Peyer's patch (tissue), 4 donors: ENCODE measurements around the gene RNU5D-1. TPM values are rescaled to one million over a fixed set of nuclear protein-coding genes. Genes with fewer than 3 reads are reported as not detected.
"Not testable (repeated sequence)": the region's sequence is repeated elsewhere in the genome, so short reads cannot be mapped to it uniquely, and the experiment has no call there.

Source experiments
- DNase-seq, 3 donors: peaks; one replicate each; pipeline ENCODE4 v3.0.0-alpha.2; 2017 to 2019
- H3K27ac ChIP-seq, 4 donors: fragments of 200-600 bp; sonication (generic); one replicate each; pipeline ENCODE4 v1.5.1; 2016 to 2019
- H3K27me3 ChIP-seq, 2 donors: fragments of 200-600 bp; sonication (generic); one replicate each; pipeline ENCODE4 v1.5.1; 2019
- H3K36me3 ChIP-seq, 3 donors: fragments of 200-600 bp; sonication (generic); one replicate each; pipeline ENCODE4 v1.5.1; 2016 to 2019
- H3K4me1 ChIP-seq, 4 donors: fragments of 200-600 bp; sonication (generic); one replicate each; pipeline ENCODE4 v1.5.1; 2016 to 2019
- H3K4me3 ChIP-seq, 4 donors: fragments of 200-600 bp; sonication (generic); 1 replicate in 3 of 4; 2 replicates in 1 of 4; pipeline ENCODE4 v1.5.1; 2016 to 2019; ENCODE audit warnings: mild to moderate bottlenecking in 1 of 4
- H3K9me3 ChIP-seq, 4 donors: fragments of 200-600 bp; sonication (generic); one replicate each; pipeline ENCODE4 v1.5.1; 2016 to 2019; ENCODE audit warnings: mild to moderate bottlenecking in 1 of 4
- POLR2A ChIP-seq, 2 donors: fragments of 450-650 bp; IDR thresholded peaks; one replicate each; pipeline ENCODE4 v1.5.1; 2017; ENCODE audit warnings: antibody characterized with exemption in 2 of 2, mild to moderate bottlenecking in 2 of 2, moderate library complexity in 2 of 2
- total RNA-seq, 4 donors: library from RNA; depleted of rRNA; stranded (reverse); fragments of >200 nt; gene quantifications; one replicate each; pipeline ENCODE4 v1.1.0, GENCODE V29; 2016
- TF ChIP-seq, protein P1 (sequence below), 6 experiments: fragments of 450-650 bp in 4 of 6; fragments of 200-600 bp in 2 of 6; sonication (generic) in 1 of 6; IDR thresholded peaks; one replicate each; pipeline ENCODE4 v1.5.1; 2017 to 2019; ENCODE audit warnings: antibody characterized with exemption in 6 of 6, mild to moderate bottlenecking in 3 of 6, moderate library complexity in 1 of 6

The RNU5D-1 gene
- total RNA-seq, 4 donors from 2014 or later = not detected

DNA sequence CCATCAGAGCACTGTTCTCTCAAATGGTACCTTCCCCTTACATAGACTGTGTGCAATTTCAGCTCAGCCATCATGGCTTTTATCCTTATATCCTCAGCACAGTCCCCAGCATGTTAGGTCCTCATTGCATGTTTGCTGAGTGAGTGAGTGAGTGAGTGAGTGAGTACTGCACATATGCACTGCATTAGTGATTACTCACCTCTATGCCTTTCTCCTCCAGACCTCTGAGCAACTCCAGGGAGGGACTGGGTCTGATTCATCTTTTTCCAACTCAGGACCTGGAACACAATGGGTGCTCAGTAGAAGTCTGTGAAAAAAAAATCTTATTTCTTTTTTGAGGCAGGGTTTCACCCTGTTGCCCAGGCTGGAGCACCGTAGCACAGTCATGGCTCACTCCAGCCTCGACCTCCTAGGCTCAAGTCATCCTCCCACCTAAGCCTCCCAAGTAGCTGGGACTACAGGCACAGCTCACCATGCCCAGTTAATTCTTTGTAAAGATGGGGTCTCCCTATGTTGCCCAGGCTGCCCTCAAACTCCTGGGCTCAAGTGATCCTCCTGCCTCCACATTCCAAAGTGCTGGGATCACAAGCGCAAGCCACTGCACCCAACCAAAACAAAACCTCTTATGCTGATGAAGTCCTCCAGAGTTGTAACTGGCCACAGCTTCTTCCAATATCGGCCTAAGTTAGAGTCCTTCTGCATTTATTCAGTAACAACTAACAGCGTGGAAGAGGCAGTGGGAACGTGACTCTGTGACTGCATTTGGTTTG, 23.7 kb downstream of the RNU5D-1 start:
- peaks cover 0 to 8% (median 0%) of the 10 kb centered on the region in 4 donors for H3K4me1 ChIP-seq
- H3K36me3 ChIP-seq = no peaks in the 10 kb centered on the region
- no peaks in the 10 kb centered on the region for H3K27me3 ChIP-seq
- no peak overlapping the region for H3K4me3 ChIP-seq
- TF ChIP-seq POLR2A (IDR thresholded peaks at IDR 0.05) = no peak
- TF ChIP-seq, protein P1, sequence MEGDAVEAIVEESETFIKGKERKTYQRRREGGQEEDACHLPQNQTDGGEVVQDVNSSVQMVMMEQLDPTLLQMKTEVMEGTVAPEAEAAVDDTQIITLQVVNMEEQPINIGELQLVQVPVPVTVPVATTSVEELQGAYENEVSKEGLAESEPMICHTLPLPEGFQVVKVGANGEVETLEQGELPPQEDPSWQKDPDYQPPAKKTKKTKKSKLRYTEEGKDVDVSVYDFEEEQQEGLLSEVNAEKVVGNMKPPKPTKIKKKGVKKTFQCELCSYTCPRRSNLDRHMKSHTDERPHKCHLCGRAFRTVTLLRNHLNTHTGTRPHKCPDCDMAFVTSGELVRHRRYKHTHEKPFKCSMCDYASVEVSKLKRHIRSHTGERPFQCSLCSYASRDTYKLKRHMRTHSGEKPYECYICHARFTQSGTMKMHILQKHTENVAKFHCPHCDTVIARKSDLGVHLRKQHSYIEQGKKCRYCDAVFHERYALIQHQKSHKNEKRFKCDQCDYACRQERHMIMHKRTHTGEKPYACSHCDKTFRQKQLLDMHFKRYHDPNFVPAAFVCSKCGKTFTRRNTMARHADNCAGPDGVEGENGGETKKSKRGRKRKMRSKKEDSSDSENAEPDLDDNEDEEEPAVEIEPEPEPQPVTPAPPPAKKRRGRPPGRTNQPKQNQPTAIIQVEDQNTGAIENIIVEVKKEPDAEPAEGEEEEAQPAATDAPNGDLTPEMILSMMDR (IDR thresholded peaks at IDR 0.05) = no peak
- no peak overlapping the region for H3K27ac ChIP-seq
- H3K9me3 ChIP-seq = no peaks in the 10 kb centered on the region
- peak in 1 of 3 donors; percentile 10 for DNase-seq

DNA sequence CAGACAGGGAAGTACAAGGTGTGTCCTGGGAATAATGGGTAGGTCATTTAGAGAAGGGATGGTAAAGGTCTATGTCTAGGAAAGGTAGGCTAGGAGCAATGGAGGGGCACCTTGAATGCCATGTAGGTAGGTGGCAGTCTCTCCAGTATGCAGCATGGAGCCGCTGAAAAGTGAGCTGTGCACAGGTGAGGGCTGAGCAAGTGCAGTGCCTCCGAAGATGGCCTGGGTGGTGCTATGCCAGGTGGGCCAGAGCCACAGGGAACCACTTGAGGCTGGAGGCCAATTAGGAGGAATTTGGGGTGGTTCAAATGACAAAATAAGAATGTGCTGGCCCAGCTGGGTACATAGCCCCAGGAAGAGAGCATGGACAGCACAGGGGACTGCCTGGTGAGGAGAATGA, 25.0 kb downstream of the RNU5D-1 start:
- no peak overlapping the region for H3K27ac ChIP-seq
- peaks cover 0 to 8% (median 0%) of the 10 kb centered on the region in 4 donors for H3K4me1 ChIP-seq
- H3K27me3 ChIP-seq = no peaks in the 10 kb centered on the region
- TF ChIP-seq, protein P1 (IDR thresholded peaks at IDR 0.05) = no peak
- TF ChIP-seq POLR2A (IDR thresholded peaks at IDR 0.05) = no peak
- no peaks in the 10 kb centered on the region for H3K9me3 ChIP-seq
- no peaks in the 10 kb centered on the region for H3K36me3 ChIP-seq
- DNase-seq = no peak
- H3K4me3 ChIP-seq = no peak overlapping the region

DNA sequence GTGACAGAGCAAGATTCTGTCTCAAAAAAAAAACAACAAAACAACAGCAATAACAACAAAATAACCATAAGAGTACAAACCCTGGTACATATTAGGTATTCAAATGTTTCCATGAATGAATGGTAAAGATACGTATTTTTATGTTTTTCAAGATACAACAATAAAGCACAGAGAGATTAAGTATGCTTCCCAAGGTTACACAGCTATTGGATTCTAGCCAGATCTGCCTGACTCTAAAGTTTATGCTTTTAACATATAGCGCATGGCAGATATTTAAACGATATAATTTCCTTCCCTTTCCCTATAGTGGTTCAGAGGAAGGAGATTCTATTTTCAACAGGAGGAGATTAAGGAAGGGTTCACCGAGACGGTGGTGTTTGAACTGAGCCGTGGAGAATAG, 25.5 kb downstream of the RNU5D-1 start:
- Histone ChIP-seq H3K4me3 (no peak overlapping the region), H3K27me3 (no peaks in the 10 kb centered on the region), H3K4me1 (peaks cover 0 to 8% (median 0%) of the 10 kb centered on the region in 4 donors), H3K27ac (no peak overlapping the region), H3K9me3 (no peaks in the 10 kb centered on the region), H3K36me3 (no peaks in the 10 kb centered on the region)
- TF ChIP-seq, protein P1 (IDR thresholded peaks at IDR 0.05) = no peak
- DNase-seq = no peak

- no peaks in the 10 kb centered on the region for H3K27me3 ChIP-seq
- no peaks in the 10 kb centered on the region for H3K36me3 ChIP-seq
- no peak for TF ChIP-seq POLR2A (IDR thresholded peaks at IDR 0.05)
- TF ChIP-seq, protein P1 (IDR thresholded peaks at IDR 0.05) = no peak
- no peak overlapping the region for H3K4me3 ChIP-seq
- H3K27ac ChIP-seq = no peak overlapping the region
- peaks cover 0 to 4% (median 2%) of the 10 kb centered on the region in 4 donors for H3K4me1 ChIP-seq
- H3K9me3 ChIP-seq = no peaks in the 10 kb centered on the region
- DNase-seq = no peak
These were observed 29.8 kb downstream of the RNU5D-1 start for GRCh38 chr1:44701141-44701573.

GRCh38 chr1:44700573-44700972, 30.4 kb downstream of the RNU5D-1 start:
- TF ChIP-seq, protein P1 (IDR thresholded peaks at IDR 0.05) = no peak
- TF ChIP-seq POLR2A (IDR thresholded peaks at IDR 0.05) = no peak
- Histone ChIP-seq H3K9me3 (no peaks in the 10 kb centered on the region), H3K27me3 (no peaks in the 10 kb centered on the region), H3K27ac (no peak overlapping the region), H3K36me3 (no peaks in the 10 kb centered on the region), H3K4me1 (peaks cover 0 to 7% (median 2%) of the 10 kb centered on the region in 4 donors), H3K4me3 (no peak overlapping the region)
- no peak for DNase-seq

- not testable (repeated sequence) for H3K27ac ChIP-seq, H3K36me3 ChIP-seq, H3K4me3 ChIP-seq, H3K27me3 ChIP-seq, DNase-seq, H3K9me3 ChIP-seq
- peaks cover 0 to 10% (median 5%) of the 10 kb centered on the region in 4 donors for H3K4me1 ChIP-seq
These were observed 31.6 kb downstream of the RNU5D-1 start for GRCh38 chr1:44699375-44699774.
